HepG2 (cell line): ENCODE results near the gene CCDC178. TPM values are rescaled to one million over a fixed set of nuclear protein-coding genes. Genes with fewer than 3 reads are reported as not detected.
A peak's percentile ranks its signal among the peaks of the same experiment; 100 is the strongest.

Source experiments
- ATAC-seq: fragments of 200-7000 bp; cut with Tn5 transposase; 3 replicates; pipeline ENCODE4 v1.9.1; 2020; ENCODE audit warnings: mild to moderate bottlenecking, moderate library complexity
- BruUV-seq: library from RNA; stranded (reverse); fragments of 400-500 nt; replicated peaks from 2 replicates; lab custom pipeline; 2021; lab: Mats Ljungman, UMichigan
- CTCF ChIA-PET: fragments of 300-600 bp; formaldehyde crosslinking; extraction: SDS; loops from one replicate; lab custom pipeline; 2021; ENCODE audit warnings: low total read pairs, inconsistent platforms, low intra/inter-chr PET ratio; lab: Yijun Ruan, JAX
- POLR2A ChIA-PET: fragments of 350-600 bp; sonication (Branson Sonifier 250); formaldehyde crosslinking; loops from one replicate; lab custom pipeline; 2020; ENCODE audit warnings: antibody characterized with exemption, inconsistent platforms; lab: Yijun Ruan, JAX
- DNase-seq: peaks from one replicate; pipeline ENCODE4 v3.0.0-alpha.2; 2015; ENCODE audit warnings: low spot score
- FAIRE-seq: peaks from 3 replicates; lab custom pipeline; 2011; peaks lifted over from hg19 to GRCh38; lab: Jason Lieb, UNC
- H2AFZ ChIP-seq: one replicate; pipeline ENCODE4 v1.6.1; 2011; ENCODE audit warnings: low read length, inconsistent platforms
- H3K27ac ChIP-seq: fragments of 300-600 bp; 3 replicates; pipeline ENCODE4 v1.8.0; 2011; ENCODE audit warnings: mixed run types, mild to moderate bottlenecking, mixed read lengths, low read length, inconsistent platforms; ENCODE audit not compliant: insufficient read depth; ENCODE audit errors: extremely low read length
- H3K27me3 ChIP-seq, 2 experiments: fragments of 200-600 bp in 1 of 2; 2 replicates in 1 of 2; 3 replicates in 1 of 2; pipeline versions ENCODE4 v1.6.0 to v1.8.0; 2011; ENCODE audit warnings: low read length in 2 of 2, mild to moderate bottlenecking in 2 of 2, moderate library complexity in 2 of 2, inconsistent platforms in 1 of 2; ENCODE audit not compliant: insufficient read depth in 2 of 2, control insufficient read depth in 1 of 2
- H3K36me3 ChIP-seq, 2 experiments: fragments of 200-600 bp in 1 of 2; replicated peaks in 1 of 2; 2 replicates in 1 of 2; 3 replicates in 1 of 2; pipeline versions ENCODE4 v1.5.1 to v1.8.0; 2011; ENCODE audit warnings: low read length in 2 of 2, inconsistent platforms in 1 of 2; ENCODE audit not compliant: insufficient read depth in 2 of 2, control insufficient read depth in 1 of 2
- H3K4me1 ChIP-seq: 2 replicates; pipeline ENCODE4 v1.5.1; 2012; ENCODE audit warnings: low read length, inconsistent platforms; ENCODE audit not compliant: insufficient read depth
- H3K4me2 ChIP-seq: 2 replicates; pipeline ENCODE4 v1.6.0; 2011; ENCODE audit warnings: low read depth, low read length, inconsistent platforms
- H3K4me3 ChIP-seq, 3 experiments: fragments of 200-600 bp in 1 of 3; sonication (generic), shearing (Covaris generic) in 1 of 3; replicated peaks in 1 of 3; 2 replicates each; pipeline ENCODE4 v1.5.1; 2011 to 2016; ENCODE audit warnings: low read length in 3 of 3, inconsistent platforms in 2 of 3, low read depth in 2 of 3, mild to moderate bottlenecking in 2 of 3, control low read depth in 1 of 3, mixed read lengths in 1 of 3; ENCODE audit not compliant: insufficient read depth in 1 of 3
- H3K79me2 ChIP-seq: one replicate; pipeline ENCODE4 v1.6.1; 2011; ENCODE audit warnings: low read length, inconsistent platforms; ENCODE audit not compliant: insufficient read depth
- H3K9ac ChIP-seq: 2 replicates; pipeline ENCODE4 v1.6.0; 2011; ENCODE audit warnings: mild to moderate bottlenecking, low read depth, low read length, inconsistent platforms; ENCODE audit not compliant: insufficient read depth
- H3K9me3 ChIP-seq: 2 replicates; pipeline ENCODE4 v1.5.1; 2012; ENCODE audit warnings: mild to moderate bottlenecking, low read length
- H4K20me1 ChIP-seq: 2 replicates; pipeline ENCODE4 v1.6.0; 2011; ENCODE audit warnings: inconsistent platforms, mild to moderate bottlenecking, low read length, moderate library complexity; ENCODE audit not compliant: insufficient read depth
- DMAP1 ChIP-seq: IDR thresholded peaks from 2 replicates; pipeline ENCODE4 v1.6.1; 2016
- FLYWCH1 ChIP-seq: sonication (generic); formaldehyde crosslinking; IDR thresholded peaks from 2 replicates; pipeline ENCODE4 v1.8.1; 2023; ENCODE audit warnings: mild to moderate bottlenecking, missing genetic modification reagents
- HOXA3 ChIP-seq: sonication (generic); formaldehyde crosslinking; IDR thresholded peaks from 2 replicates; pipeline ENCODE4 v1.5.0; 2020; ENCODE audit warnings: missing genetic modification reagents
- HOXD1 ChIP-seq: sonication (generic); formaldehyde crosslinking; IDR thresholded peaks from 2 replicates; pipeline ENCODE4 v1.5.0; 2020; ENCODE audit warnings: missing genetic modification reagents
- MAFF ChIP-seq: IDR thresholded peaks from 2 replicates; pipeline ENCODE4 v1.6.1; 2011; ENCODE audit warnings: low read depth, low read length, improper control_type of control experiment
- MAFK ChIP-seq, 2 experiments: IDR thresholded peaks in 1 of 2; conservative IDR thresholded peaks in 1 of 2; 2 replicates each; pipeline ENCODE4 v1.6.1; 2011; ENCODE audit warnings: improper control_type of control experiment in 2 of 2, low read length in 2 of 2
- MIER3 ChIP-seq: IDR thresholded peaks from 2 replicates; pipeline ENCODE4 v1.6.1; 2016; ENCODE audit warnings: missing compliant biosample characterization, borderline replicate concordance
- RORA ChIP-seq: sonication (generic); formaldehyde crosslinking; IDR thresholded peaks from 2 replicates; pipeline ENCODE4 v1.5.0; 2020; ENCODE audit warnings: mild to moderate bottlenecking, missing genetic modification reagents, moderate library complexity
- TFAP4 ChIP-seq: sonication (generic); IDR thresholded peaks from 2 replicates; pipeline ENCODE4 v1.6.1; 2016; ENCODE audit warnings: low read depth, borderline replicate concordance
- ZKSCAN5 ChIP-seq: sonication (generic); formaldehyde crosslinking; IDR thresholded peaks from 2 replicates; pipeline ENCODE4 v1.5.1; 2020; ENCODE audit warnings: mild to moderate bottlenecking, missing genetic modification reagents
- ZNF224 ChIP-seq: sonication (generic); formaldehyde crosslinking; IDR thresholded peaks from 2 replicates; pipeline ENCODE4 v1.5.0; 2020; ENCODE audit warnings: mild to moderate bottlenecking, missing genetic modification reagents
- ZNF264 ChIP-seq: sonication (generic); formaldehyde crosslinking; IDR thresholded peaks from 2 replicates; pipeline ENCODE4 v1.4.0; 2020; ENCODE audit warnings: missing genetic modification reagents
- ZNF275 ChIP-seq: sonication (generic); formaldehyde crosslinking; IDR thresholded peaks from 2 replicates; pipeline ENCODE4 v1.8.0; 2022; ENCODE audit warnings: missing genetic modification reagents, mild to moderate bottlenecking, inconsistent platforms, borderline replicate concordance
- ZNF720 ChIP-seq: sonication (generic); formaldehyde crosslinking; IDR thresholded peaks from 2 replicates; pipeline ENCODE4 v1.4.0; 2020; ENCODE audit warnings: missing genetic modification reagents
- WGBS: methylation state at CpG from one replicate; pipeline ENCODE4 v1.1.6; 2017; ENCODE audit warnings: low lambda C conversion rate; 5-methylcytosine and 5-hydroxymethylcytosine counted together
- in situ Hi-C: cut with HindIII; loops from 2 replicates; pipeline ENCODE4 v1.10.0; 2017; ENCODE audit warnings: low pct_unique_long_range_greater_than_20kb; ENCODE audit not compliant: extremely low pct_ligation_motif_present
- intact Hi-C: fragments of 100-400 bp; cut with micrococcal nuclease; formaldehyde crosslinking; loops from one replicate; pipeline ENCODE4 v1.10.0; 2022; ENCODE audit not compliant: unreplicated experiment
- polyA plus RNA-seq, 8 experiments: library from polyadenylated mRNA; depleted of rRNA in 3 of 8; stranded (reverse) in 7 of 8; unstranded in 1 of 8; fragments of >200 nt; fragmentation: Illumina TruSeq in 4 of 8; extraction: Trizol in 4 of 8; gene quantifications; 2 replicates each; pipeline versions ENCODE4 v1.2.1 to v1.2.3, GENCODE V29; 2011 to 2016; ENCODE audit warnings: low read depth in 4 of 8, missing spikeins in 1 of 8, mixed read lengths in 1 of 8; ENCODE audit not compliant: insufficient read depth in 1 of 8
- total RNA-seq, 5 experiments: library from RNA; depleted of rRNA; stranded (reverse); fragments of >200 nt; fragmentation: Illumina TruSeq; extraction: Trizol; gene quantifications; 2 replicates each; pipeline ENCODE4 v1.2.3, GENCODE V29; 2016; ENCODE audit warnings: low read depth in 1 of 5

The CCDC178 gene
- total and polyA plus RNA-seq, 2 of the 13 experiments (the other 11 are each of a cell fraction or from before 2014, with no cell fraction given), result not detected

- Histone ChIP-seq H4K20me1 (no peaks in the 10 kb centered on the region), H3K9ac (no peak overlapping the region), H3K79me2 (no peaks in the 10 kb centered on the region), H3K36me3 (no peaks in the 10 kb centered on the region), H3K27ac (no peak overlapping the region), H3K27me3 (no peaks in the 10 kb centered on the region), H2AFZ (no peak overlapping the region), H3K9me3 (no peaks in the 10 kb centered on the region), H3K4me1 (no peaks in the 10 kb centered on the region), H3K4me2 (no peak overlapping the region), H3K4me3 (no peak overlapping the region)
- no peak for FAIRE-seq
- ChIA-PET POLR2A (no interaction called here), CTCF (no interaction called here)
- no peak for ATAC-seq
- DNase-seq, result no peak
- TF ChIP-seq MIER3 (CRISPR knock-in tag), result no peak
- no peak for TF ChIP-seq ZNF275 (CRISPR knock-in tag)
- no peak for TF ChIP-seq DMAP1 (CRISPR knock-in tag)
- no peak for TF ChIP-seq ZNF224 (CRISPR knock-in tag)
- TF ChIP-seq ZKSCAN5 (CRISPR knock-in tag), result no peak
- no peak for TF ChIP-seq FLYWCH1 (CRISPR knock-in tag)
- no peak for TF ChIP-seq RORA (CRISPR knock-in tag)
- TF ChIP-seq HOXA3 (CRISPR knock-in tag), result no peak
- intact Hi-C loops (no loop called here), in situ Hi-C loops (no loop called here)
- no TSS peak for BruUV-seq
- WGBS, result 0% methylated on average over 2 of the region's 2 CpGs
These were observed 279.4 kb downstream of the CCDC178 start for GRCh38 chr18:33161131-33161530.

GRCh38 chr18:33159151-33159550, 281.4 kb downstream of the CCDC178 start:
- no TSS peak for BruUV-seq
- Histone ChIP-seq H3K4me3 (no peak overlapping the region), H3K9me3 (no peaks in the 10 kb centered on the region), H3K9ac (no peak overlapping the region), H3K27me3 (no peaks in the 10 kb centered on the region), H3K27ac (no peak overlapping the region), H4K20me1 (no peaks in the 10 kb centered on the region), H2AFZ (no peak overlapping the region), H3K4me2 (no peak overlapping the region), H3K79me2 (no peaks in the 10 kb centered on the region), H3K36me3 (no peaks in the 10 kb centered on the region), H3K4me1 (no peaks in the 10 kb centered on the region)
- ChIA-PET POLR2A (no interaction called here), CTCF (no interaction called here)
- FAIRE-seq (no peak), DNase-seq (no peak), ATAC-seq (no peak)
- TF ChIP-seq HOXD1 (CRISPR knock-in tag) (no peak), ZNF720 (CRISPR knock-in tag) (no peak), TFAP4 (no peak), MAFK (conservative IDR thresholded peaks at IDR 0.05 in 1 of 2, IDR thresholded peaks at IDR 0.05 in 1 of 2; ENCODE audit: low read length in 2 of 2) (peak; percentile 49 to 66; a peak in 3 of 4 replicates), ZKSCAN5 (CRISPR knock-in tag) (no peak), ZNF264 (CRISPR knock-in tag) (no peak), MAFF (peak; percentile 68)
- in situ Hi-C loops, result no loop called here
- WGBS, result 3% methylated on average over 2 of the region's 2 CpGs
- intact Hi-C loops, result no loop called here
